PC-3 (cell line): ENCODE results near the gene TOLLIP.

Experiments used
- EZH2 ChIP-seq: fragments of 300-600 bp; sonication (generic); IDR thresholded peaks from one replicate; pipeline ENCODE4 v1.6.1; 2017; ENCODE audit warnings: antibody characterized with exemption, mild to moderate bottlenecking, low read length; ENCODE audit not compliant: unreplicated experiment
- EZH2phosphoT487 ChIP-seq: fragments of 300-600 bp; sonication (generic); IDR thresholded peaks from 2 replicates; pipeline ENCODE4 v1.6.1; 2018; ENCODE audit warnings: mild to moderate bottlenecking, antibody characterized with exemption, low read length, borderline replicate concordance
- TF ChIP-seq, protein P1 (sequence below): fragments of 300-600 bp; sonication (generic); conservative IDR thresholded peaks from 2 replicates; pipeline ENCODE4 v1.5.1; 2017; ENCODE audit warnings: antibody characterized with exemption, low read depth, mild to moderate bottlenecking, low read length

DNA sequence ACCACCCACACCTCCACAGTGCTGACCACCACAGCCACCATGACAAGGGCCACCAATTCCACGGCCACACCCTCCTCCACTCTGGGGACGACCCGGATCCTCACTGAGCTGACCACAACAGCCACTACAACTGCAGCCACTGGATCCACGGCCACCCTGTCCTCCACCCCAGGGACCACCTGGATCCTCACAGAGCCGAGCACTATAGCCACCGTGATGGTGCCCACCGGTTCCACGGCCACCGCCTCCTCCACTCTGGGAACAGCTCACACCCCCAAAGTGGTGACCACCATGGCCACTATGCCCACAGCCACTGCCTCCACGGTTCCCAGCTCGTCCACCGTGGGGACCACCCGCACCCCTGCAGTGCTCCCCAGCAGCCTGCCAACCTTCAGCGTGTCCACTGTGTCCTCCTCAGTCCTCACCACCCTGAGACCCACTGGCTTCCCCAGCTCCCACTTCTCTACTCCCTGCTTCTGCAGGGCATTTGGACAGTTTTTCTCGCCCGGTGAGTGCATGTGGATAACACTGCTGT lies 58.1 kb downstream of the TOLLIP start:
- TF ChIP-seq EZH2 (no peak), EZH2phosphoT487 (no peak)
- TF ChIP-seq, protein P1, sequence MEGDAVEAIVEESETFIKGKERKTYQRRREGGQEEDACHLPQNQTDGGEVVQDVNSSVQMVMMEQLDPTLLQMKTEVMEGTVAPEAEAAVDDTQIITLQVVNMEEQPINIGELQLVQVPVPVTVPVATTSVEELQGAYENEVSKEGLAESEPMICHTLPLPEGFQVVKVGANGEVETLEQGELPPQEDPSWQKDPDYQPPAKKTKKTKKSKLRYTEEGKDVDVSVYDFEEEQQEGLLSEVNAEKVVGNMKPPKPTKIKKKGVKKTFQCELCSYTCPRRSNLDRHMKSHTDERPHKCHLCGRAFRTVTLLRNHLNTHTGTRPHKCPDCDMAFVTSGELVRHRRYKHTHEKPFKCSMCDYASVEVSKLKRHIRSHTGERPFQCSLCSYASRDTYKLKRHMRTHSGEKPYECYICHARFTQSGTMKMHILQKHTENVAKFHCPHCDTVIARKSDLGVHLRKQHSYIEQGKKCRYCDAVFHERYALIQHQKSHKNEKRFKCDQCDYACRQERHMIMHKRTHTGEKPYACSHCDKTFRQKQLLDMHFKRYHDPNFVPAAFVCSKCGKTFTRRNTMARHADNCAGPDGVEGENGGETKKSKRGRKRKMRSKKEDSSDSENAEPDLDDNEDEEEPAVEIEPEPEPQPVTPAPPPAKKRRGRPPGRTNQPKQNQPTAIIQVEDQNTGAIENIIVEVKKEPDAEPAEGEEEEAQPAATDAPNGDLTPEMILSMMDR = no peak
